ENCODE measurements around the gene EMD.
"Not testable (repeated sequence)": the region's sequence is repeated elsewhere in the genome, so short reads cannot be mapped to it uniquely, and the experiment has no call there.

The EMD gene

DNA sequence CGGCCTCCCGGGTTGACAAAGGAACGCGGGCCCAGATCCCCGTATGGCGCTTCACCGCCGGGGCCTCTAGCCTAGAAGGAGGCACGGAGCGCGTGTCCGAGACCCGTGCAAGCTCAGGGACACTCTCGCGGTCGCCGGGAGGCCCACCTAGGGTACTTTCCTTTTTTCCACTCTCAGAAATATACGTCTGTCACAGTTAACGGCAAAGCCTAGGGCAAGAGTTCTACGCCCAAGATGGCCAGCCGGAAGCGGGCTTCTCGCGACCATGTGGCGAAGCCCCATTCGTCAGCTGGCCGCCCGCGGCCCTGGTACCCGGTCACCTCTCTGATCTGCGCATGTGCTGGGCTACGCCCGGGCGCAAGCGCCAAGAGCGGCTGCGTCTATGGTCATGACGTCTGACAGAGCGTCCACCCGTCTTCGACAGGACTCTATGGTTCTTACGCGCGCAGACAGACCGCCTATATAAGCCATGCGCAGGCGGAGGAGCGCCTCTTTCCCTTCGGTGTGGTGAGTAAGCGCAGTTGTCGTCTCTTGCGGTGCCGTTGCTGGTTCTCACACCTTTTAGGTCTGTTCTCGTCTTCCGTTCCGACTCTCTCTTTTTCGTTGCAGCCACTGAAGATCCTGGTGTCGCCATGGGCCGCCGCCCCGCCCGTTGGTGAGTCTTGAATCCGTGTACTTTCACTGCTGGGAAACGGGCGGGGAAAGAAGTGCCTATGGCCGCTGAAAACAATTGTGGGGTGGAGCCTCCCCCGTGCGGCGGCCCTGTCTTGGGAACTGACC is 19.0 kb downstream of the EMD start, which contains the start of gene RPL10:
Gene RPL10 (plus strand): TSS at position 490 of the 780 bp plus-strand sequence. CDS start 143 bp downstream, at position 633.
- DNase-seq = peak; percentile 98

- DNase-seq = peak; percentile 80
Measured at GRCh38 chrX:154398668-154399526, 19.8 kb downstream of the EMD start.

DNA sequence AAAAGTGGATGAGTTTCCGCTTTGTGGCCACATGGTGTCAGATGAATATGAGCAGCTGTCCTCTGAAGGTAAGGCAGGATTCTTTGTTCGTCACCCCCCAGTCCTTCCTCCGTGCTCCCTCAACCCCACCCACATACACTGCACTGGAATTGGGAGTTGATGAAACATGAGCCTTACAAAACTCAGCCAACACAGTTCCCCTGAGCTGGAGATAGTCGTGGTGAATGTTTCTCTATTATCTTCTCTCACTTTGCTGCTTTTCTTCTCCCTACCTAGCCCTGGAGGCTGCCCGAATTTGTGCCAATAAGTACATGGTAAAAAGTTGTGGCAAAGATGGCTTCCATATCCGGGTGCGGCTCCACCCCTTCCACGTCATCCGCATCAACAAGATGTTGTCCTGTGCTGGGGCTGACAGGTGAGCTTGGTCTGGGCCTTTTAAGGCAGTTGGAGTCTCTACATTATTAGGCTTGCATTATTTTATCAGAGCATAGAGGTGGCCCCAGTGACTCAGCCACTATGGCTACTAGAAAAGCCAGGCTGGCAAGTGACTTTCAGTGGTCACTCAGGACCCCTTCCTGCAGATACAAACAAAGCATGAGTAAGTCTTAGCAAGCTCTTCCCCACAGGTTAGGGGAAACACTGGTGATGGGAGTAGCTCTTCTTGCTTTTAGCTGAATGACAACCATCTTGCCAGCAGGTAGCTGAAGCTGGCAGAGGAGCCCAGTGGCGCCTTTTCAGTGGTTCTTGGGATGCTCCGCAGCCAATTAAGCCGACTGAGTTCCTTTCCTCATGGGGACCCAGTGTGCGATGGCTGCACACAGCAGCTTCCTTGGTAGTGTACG is 20.7 kb downstream of the EMD start:
- no peak for DNase-seq

DNA sequence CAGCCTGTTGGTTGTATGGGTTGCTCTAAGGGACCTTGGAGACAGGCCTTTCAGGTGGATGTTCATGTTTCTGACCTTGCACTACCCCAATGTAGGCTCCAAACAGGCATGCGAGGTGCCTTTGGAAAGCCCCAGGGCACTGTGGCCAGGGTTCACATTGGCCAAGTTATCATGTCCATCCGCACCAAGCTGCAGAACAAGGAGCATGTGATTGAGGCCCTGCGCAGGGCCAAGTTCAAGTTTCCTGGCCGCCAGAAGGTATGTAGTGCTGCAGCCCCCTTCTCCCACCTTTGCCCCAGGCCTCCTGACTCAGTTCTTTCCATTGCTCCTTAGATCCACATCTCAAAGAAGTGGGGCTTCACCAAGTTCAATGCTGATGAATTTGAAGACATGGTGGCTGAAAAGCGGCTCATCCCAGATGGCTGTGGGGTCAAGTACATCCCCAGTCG is 21.3 kb downstream of the EMD start:
- not testable (repeated sequence) for DNase-seq

DNA sequence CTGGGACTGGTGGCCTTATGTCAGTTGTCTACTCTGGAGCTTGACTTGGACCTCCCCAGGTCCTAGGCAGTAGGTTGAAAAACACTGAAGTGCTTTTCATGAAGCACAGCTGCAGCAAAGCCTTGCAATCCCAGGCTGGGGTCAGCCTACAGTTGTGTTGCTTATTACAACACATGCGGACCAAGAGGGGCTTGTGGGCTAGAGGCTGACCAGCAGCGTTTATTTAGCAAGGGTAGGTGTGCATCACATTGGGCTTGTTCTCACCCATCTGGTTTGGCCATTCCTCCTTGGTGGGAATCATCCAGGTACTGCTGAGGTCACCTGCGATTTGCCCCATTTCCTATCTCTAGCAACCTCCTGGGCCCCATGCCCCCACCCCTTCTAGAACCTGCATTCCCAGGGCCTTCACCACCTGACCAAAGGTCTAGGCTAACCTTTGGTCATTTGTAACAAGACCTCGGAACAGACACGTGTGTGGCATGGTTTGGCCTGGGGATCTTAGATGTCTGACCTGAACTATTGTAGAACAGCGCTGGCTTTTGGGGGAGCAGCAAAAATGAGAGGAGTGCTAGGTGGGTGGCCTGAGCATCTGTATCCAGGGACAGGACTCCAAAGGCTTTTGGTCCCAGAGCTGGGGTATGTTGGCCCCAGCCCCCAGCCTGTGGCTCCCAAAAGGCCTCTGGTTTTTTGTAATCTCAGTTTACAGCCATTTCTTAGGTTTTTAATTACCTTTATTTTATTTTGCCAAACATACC is 22.1 kb downstream of the EMD start:
- DNase-seq = no peak

- DNase-seq = no peak
Measured at GRCh38 chrX:154401918-154402621, 23.0 kb downstream of the EMD start.

DNA sequence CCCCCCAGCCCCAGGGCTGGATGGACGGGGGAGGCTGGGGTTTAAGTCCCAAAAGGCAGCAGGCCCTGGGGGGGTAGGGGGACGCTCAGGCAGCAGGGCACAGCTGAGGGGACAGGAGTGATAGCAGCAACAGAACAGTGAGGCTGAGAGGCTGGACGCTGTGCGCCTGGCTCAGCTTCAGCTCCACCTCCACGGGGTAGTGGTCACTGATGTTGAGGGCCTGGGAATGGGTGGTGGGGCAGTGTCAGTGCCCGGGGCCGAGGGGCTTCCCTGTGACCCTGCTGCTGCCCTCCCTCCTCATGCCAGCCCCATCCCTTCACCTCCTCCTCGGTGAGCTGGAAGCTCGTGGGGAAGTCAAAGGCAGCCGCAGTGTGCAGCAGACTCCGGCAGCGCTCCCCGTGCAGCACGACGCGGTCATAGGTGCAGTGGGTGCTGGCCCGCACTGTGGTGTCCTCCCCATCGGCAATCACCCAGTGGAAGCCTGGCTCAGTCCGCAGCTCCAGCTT is 23.6 kb downstream of the EMD start:
- no peak for DNase-seq

DNA sequence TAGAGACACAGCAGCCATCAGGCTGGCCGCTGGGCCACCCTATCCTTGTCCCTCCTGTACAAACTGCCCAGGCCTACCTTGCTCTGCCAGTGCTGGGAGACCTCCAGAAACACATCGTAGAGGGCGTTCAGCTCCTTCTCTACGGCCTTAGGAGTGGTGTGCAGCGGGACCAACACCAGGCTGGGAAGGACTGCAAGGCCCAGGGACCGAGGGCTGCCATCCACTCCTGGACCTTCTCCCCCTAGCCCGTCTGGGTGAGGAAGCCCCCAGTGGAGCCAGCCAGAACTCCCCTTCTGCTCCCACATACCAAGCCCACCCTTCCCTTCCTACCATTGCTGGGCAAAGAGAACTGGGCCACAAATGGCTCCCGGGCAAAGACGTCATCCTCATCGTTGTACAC is 24.1 kb downstream of the EMD start:
- DNase-seq = no peak

GRCh38 chrX:154403858-154404257 is 24.8 kb downstream of the EMD start:
- DNase-seq = no peak

- DNase-seq = no peak
Measured at GRCh38 chrX:154404625-154405192, 25.6 kb downstream of the EMD start.

GRCh38 chrX:154408659-154409221 is 29.6 kb downstream of the EMD start:
- no peak for DNase-seq

GRCh38 chrX:154409222-154409871 is 30.3 kb downstream of the EMD start, which contains the start of gene DNASE1L1:
TSS of gene DNASE1L1 (minus strand) at chrX:154409254. CDS start at chrX:154405568, 3,686 bp downstream.
- no peak for DNase-seq

- peak; percentile 37 for DNase-seq
Measured at GRCh38 chrX:154411981-154412340, 32.9 kb downstream of the EMD start.

- no peak for DNase-seq
Measured at GRCh38 chrX:154412468-154412867, 33.4 kb downstream of the EMD start.

DNA sequence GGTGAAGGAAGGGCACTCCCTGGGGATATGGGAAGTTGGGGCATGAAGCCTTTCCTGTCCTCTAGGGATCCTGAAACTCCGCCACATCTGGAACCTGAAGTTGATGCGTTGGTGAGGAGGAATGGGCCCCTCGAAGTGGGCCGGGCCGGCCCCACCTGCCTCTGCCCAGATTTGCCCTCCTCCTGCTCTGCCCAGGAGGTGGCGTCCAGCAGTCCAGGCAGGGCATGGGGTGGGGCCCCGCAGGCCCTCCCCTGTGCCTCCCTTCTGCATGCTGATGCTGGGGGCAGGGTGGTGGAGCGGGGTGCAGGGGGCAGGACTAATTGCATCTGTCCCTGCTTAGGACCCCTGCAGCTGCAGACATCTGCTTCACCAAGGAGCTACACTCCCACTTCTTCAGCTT is 34.0 kb downstream of the EMD start:
- no peak for DNase-seq

GRCh38 chrX:154417157-154417556 is 38.1 kb downstream of the EMD start:
- no peak for DNase-seq

DNA sequence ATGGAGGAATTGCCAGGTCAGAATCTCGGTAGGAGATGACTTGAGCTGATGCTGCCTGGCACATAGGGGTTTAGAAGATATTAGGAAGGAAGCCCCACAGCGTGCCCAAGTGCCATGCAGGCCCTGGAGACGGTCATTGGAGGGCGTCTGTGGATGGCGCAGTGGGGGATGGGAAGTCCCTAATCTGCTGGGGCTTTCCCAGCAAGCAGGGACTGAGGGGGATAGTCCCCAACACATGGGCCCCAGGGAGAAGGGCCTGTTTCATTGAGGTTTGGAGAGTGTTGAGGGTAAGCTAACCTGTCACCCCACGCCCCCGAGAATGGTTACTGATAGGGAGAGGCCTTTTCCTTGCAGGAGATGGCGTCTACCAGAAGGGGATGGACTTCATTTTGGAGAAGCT is 40.1 kb downstream of the EMD start:
- no peak for DNase-seq

DNA sequence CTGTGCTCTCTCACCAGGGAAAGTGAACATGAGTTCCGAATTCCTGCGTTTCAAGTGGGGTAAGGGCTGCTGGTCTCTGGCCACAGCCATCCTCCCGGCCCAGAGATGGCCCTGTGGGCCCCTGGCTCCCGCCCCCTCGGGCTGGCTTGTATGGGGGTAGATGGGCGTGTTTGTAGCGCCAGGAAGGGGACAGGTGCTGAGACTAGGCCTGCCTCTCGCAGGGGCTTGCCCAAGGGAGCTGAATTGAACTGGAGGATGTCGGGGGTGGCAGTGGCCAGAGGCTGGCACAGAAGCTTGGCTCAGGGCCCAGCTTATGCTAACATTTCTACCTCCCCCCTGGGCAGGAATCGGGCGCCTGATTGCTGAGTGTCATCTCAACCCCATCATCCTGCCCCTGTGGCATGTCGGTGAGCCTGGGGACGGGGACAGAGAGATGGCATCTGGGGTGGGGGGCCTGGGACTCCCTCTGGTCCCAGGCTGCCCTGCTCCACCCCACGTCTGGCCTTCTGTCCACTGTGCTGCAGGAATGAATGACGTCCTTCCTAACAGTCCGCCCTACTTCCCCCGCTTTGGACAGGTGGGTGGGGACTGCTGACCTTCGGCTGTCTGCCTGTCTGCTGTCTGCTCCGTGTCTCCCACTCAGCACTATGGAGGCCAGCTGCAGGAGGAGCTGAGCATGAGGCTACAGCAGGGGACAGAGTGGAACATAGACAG is 40.8 kb downstream of the EMD start:
- no peak for DNase-seq

DNA sequence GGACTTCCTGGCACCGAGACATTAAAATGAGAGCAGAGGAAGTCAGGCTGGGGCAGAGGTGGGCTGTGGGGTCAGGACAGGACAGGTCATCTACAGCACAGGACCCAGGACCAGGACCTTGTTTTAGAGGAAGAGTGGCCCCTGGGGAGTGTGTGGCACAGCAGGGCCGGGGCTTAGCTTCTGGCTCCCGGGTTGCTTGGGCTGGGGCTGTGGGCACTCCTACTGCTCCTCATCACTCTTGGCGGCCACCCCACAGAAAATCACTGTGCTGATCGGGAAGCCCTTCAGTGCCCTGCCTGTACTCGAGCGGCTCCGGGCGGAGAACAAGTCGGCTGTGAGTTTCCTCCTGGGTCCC is 41.3 kb downstream of the EMD start:
- no peak for DNase-seq
